HG02981 (cell line): ENCODE measurements around the gene ZNF519.
"Not testable (repeated sequence)": the region's sequence is repeated elsewhere in the genome, so short reads cannot be mapped to it uniquely, and the experiment has no call there.

Experiments used
- ATAC-seq: cut with Tn5 transposase; IDR thresholded peaks from one replicate; pipeline ENCODE4 v1.9.1; 2021; ENCODE audit warnings: mild to moderate bottlenecking, moderate library complexity; ENCODE audit not compliant: unreplicated experiment

Gene ZNF519

DNA sequence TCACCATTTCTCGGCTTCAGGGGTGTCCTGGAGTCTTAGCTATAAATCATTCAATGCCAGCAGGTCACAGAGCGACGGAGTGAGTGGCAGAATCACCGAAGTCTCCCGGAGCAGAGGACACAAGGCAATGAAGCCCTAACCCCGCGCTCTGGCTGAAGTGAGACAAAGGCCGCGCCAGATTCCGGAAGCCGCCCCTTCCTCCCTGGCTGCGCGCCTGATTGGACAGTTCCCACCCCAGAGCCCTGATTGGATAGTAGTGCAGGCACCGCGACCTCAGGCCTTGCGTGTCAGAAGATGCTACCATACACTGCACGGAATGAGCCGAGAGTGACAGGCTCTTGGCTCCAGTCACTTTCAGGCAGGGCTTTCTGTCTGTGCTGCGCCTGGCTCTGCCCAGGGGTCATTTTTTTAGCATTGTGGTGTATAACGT lies at the start of gene ZNF519:
ZNF519 (minus strand) TSS at position 165 of the 430 bp plus-strand sequence; CDS start at position 7, 158 bp downstream.
- peak; percentile 100 for ATAC-seq

DNA sequence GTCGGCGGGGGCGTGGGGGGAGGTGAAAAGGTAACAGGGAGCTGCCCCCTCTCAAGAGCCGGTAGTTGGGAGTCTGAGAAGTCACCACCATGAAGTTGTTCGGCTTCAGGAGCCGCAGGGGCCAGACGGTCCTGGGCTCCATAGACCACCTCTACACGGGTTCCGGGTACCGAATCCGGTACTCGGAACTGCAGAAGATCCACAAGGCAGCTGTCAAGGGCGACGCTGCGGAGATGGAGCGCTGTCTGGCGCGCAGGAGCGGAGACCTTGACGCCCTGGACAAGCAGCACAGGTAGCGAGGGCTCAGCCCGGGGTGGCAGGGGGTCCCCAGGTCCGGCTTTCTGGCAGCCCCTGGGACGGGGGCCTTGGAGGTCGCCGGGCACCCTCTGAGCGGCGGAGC lies 47.1 kb upstream of the ZNF519 start:
- no peak for ATAC-seq

DNA sequence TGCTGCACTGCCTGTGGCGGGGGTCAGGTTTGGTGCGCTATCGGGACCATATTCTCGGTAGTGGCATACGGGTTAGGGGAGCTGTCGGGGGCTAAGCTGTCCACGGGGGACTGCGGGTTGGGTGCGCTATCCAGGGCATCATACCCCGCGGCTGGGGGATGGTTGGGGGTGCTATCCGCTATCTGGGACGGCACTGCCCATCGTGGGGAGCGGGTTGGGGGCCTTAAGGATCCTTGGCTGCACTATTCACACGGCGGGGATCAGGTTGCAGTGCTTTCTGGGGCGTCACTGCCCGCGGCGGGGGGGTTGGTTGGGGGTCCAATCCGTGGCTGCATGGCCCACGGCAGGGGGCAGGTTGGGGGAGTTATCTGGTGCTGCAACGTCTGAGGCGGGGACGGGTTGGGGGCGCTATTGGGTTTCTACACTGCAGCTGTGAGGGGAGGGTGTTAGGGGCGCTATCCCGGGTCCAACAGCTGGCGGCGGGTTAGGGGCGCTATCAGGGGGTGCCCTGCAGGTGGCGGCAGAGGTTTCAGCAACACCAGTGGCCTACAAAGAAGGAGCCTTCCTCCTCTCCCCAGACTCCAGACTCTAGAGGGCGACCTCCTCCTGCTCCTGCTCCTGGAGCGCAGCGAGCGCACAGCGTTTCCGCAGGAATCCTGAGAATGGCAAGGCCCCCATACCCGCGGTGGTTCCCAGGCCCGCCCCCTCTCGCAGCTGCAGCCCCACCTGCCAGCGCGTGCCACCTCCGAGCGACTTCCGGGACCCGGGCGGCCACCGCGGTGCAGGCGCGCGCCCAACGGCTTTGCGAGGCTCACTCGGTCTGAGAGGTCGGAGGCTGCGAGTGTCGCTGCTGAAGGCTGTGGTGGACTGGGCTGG lies 46.3 kb upstream of the ZNF519 start:
- ATAC-seq = peak; percentile 93

DNA sequence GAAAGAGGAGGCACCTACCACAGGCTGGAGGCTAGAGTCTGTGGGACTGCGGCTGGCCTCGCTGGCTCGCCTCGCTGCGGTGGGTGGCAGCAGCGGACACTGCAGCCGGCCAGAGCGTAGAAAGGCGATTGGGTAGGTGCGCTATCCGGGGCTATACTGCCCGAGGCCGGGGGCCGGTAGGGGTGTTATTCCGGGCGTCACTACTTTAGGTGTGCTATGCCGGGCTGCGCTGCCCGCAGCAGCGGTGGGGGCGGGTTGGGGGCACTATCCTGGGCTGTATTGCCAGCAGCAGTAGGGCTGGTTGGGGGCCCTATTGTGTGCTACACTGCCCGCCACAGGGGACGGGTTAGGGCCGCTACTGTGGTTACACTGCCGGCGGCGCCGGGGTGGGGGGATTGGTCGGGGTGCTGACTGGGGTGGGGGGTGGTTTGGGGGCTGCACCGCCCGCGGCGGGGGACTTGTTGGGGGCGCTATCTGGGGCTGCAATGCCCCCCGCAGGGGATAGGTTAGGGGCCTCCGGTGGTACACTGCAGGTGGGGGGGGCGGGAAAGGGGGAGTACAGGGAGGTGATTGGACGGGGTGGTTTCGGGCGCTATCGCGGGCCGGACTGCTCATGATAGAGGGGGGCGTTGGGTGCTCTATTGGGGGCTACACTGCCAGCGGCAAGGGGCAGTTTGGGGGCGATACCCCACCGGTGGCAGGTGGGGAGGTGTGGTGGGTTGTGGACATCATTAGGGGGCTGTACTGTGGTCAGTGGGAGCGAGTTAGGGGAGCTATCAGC lies 45.5 kb upstream of the ZNF519 start:
- not testable (repeated sequence) for ATAC-seq

DNA sequence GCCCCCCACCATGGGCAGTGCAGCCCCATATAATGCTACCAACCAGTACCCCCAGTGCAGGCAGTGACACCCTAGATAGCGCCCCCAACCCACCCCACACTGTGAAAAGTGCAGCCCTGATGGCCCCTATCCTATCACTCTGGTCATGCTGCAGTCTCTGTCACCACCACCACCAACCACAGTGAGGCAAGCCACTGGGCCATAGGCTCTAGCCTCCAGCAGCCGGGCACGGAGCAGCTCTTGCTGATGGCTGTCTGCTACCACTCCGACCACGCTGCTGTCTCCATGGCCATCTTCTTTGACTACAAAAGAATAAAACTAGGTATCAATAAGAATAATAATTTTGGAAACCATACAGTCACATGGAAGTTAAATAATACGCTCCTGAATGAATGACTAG lies 43.2 kb upstream of the ZNF519 start:
- not testable (repeated sequence) for ATAC-seq

DNA sequence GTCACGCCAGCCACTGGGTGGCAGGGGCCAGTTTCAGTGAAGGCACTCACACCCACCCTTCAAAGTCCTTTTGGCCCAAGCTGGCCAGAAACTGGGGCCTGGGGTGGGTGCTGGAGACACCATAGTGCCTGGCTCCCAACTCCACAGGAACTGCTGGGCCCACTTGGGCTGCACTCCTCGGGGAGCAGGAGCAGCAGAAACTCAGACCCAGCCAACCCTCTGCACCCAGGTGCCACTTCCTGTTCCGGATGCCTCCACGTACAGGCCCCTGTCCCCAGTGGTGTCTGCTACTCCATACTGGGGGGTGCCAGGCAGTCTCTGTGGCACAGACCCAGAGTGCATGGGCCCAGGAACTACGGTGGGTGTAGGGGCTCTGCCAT lies 42.5 kb upstream of the ZNF519 start:
- no peak for ATAC-seq

DNA sequence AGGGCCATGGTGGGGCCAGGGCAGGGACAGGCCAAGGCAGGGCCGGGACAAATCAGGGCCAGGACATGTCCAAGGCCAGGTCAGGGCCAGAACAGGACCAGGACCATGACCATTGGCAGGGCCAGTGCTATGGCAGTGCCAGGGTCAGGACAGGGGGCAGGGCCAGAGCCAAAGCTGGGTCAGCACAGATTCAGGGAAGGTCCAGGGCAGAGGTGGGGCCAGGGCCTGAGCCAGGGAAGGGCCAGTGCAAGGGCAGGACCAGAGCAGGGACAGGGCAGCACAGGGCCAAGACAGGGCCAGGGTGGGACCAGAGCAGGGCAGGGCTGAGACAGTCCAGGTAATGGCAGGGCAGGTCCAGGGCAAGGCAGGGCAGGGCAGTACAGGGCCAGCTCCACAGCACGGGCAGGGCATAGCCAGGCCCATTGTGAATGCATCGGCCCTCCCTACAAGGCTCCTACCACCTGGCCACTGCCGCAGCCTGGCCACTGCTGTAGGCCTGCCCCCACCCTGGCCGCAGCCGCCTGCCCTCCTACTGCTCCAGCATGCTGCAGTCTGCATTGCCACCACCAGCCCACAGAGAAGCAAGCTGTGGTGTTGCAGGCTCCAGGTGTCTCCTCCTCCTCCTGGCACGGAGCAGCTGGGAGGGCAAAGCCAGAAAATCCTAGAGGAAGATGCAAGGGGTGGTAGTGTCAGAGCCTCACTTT lies 41.9 kb upstream of the ZNF519 start:
- ATAC-seq = not testable (repeated sequence)

DNA sequence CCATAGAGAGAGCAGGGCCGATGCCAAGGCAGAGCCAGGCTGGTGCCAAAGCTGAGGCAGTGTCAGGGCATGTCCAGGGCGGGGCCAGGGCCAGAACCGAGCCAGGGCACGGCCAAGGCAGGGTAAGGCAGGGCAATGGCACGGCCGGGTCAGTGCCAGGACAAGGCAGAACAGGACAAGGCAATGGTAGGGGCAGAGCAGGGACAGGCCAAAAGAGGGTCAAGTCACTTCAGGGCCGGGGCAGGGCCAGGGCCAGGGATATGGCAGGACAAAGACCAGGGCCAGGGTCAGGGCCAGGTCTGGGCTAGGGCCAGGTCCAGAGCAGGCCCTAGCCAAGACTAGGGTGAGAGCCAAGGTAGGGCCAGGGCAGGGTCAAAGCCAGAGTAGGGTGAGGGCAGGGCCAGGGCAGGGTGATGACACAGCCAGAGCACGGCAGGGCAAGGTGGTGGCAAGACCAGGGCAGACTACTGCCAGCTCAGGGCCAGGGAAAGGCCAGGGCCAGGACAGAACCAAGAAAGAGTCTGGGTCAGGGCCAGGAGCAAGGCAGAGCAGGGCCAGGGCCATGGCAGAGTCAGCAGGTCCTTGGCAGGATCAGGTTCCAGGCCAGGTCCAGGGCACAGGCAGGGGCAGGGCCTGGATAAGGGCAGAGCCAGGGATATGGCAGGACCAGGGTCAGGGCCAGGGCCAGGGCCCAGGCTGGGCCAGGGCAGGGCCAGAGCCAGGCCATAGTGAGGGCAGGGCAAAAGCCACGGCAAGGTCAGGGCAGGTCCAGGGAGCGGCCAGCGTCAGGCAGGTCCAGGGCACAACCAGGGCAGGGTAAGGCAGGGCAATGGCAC lies 41.1 kb upstream of the ZNF519 start:
- not testable (repeated sequence) for ATAC-seq

DNA sequence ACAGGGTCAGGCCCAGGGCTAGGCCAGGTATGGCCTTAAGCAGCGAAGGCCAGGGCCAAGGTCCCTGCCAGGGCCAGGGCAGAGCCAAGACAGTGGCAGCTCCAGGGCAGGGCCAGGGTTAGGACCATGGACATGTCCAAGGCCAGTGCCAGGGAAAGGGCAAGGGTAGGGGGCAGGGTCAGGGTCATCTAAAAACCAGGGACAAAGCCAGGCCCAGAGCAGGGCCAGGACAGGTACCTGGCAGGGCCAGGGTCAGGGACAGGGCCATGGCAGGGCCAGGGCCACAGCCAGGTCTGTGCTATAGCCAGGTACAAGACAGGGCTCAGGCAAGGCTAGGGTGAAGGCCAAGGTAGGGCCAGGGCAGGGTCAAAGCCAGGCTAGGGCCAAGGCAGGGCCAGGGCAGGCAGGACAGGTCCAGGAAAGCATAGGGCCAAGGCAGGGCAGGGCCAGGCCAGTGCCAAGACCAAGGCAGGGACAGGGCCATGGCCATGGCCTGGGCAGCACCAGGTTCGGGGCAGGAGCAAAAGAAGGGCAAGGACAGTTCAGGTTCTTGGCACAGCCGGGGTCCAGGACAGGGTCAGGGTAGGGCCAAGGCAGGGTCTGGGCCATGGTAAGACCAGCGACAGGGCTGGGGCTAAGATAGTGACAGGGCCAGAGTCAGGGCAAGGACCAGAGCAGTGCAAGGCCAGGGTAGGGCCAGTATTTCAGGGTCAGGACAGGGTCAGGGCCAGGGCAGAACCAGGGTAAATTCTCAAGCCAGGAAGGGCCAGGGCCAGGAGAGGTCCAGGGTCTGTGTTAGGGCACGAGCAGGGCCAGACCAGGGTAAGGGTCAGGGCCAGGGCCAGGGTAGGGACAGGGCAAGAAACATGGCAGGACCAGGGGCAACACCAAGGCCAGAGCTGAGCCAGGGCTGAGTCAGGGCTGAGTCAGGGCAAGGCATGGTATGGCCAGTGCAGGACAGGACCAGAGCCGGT lies 40.2 kb upstream of the ZNF519 start:
- not testable (repeated sequence) for ATAC-seq

DNA sequence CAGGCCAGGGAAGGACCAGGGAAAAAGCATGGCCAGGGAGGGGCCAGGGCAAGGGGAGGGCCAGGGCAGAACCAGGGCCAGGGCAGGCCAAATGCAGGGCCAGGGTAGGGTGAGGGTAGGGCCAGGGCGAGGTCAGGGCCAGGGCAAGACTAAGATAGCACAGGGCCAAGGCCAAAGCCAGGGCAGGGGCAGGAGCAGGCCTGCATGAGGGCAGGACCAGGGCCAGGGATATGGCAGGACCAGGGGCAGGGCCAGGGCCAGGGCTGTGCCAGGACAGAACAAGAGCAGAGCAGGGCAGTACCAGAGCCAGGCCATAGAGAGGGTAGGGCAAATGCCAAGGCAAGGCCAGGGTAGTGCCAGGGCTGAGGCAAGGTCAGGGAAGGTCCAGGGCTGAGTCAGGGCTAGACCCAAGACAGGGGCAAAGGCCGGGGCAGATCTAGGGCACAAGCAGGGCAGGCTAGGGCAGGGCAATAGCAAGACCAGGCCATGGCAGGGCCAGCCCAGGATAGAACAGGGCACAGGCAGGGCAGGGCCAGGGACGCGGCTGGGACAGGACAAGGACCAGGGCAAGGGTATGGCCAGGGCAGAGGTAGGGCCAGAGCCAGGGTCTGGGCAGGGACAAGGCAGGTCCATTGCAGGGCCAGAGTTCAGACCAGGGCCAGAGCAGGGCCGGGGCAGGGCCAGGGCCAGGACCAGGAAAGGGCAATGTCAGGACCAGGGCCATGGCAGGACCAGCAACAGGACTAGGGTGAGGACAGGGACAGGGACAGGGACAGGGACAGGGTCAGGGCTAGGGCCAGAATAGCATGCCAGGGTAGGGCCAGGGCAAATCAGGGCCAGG lies 39.3 kb upstream of the ZNF519 start:
- not testable (repeated sequence) for ATAC-seq

DNA sequence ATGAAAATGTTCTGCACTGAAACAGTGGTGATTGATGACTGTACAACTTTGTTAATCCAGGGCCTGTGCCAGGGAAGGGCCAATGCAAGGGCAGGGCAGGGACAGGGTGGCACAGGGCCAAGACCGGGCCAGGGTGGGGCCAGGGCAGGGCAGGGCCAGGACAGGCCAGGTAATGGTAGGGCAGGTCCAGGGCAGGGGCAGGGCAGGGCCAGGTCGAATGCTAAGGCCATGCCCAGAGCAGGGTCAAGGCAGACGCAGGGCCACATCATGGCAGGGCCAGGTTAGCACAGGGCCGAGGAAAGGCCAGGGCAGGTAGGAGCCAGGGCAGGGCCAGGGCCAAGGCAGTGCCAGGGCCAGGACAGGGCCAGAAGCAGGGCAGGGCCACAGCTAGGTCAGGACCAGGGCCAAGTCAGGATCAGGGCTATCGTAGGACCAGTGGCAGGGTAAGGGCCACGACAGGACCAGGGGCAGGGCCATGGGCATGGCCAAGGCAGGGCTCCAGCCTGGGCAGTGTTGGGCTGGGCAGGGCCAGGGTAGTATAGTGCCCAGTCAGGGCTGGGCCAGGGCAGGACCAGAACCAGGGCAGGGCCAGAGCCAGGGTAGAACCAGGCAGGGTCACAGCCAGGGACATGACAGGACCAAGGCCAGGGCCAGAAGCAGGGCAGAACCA lies 38.3 kb upstream of the ZNF519 start:
- ATAC-seq = not testable (repeated sequence)

DNA sequence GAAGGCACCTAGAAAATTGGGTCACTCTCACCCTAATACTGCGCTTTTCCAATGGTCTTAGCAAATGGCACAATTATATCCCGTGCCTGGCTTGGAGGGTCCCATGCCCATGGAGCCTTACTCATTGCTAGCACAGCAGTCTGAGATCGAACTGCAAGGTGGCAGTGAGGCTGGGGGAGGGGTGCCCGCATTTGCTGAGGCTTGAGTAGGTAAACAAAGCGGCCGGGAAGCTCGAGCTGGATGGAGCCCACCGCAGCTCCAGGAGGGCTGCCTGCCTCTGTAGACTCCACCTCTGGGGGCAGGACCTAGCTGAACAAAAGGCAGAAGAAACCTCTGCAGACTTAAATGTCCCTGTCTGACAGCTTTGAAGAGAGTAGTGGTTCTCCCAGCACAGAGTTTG lies 30.7 kb upstream of the ZNF519 start:
- ATAC-seq = not testable (repeated sequence)

DNA sequence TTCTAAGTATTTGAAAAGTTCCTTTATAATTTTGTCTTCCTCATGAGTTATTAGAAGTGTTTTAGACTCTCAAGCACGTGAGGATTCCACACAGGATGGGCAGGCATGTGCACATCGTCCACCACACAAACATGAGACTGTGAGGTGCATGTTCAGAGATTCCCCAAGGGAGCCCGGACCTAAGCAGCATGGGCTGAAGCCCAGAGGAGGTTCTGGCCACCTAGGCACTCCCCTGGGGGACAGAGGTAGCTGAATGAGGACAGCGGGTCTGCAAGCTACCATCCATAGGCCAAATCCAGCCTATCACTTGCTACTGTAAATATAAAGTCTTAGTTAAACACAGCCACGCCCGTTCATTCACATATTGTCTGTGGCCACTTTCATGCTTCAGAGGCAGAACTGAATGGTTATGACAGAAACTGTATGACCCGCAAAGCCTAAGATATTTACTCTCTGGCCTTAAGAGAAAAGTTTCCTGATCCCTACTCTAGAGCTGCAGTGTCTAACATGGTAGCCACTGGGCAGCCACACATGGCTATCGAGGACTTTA lies 19.4 kb upstream of the ZNF519 start:
- ATAC-seq = not testable (repeated sequence)

DNA sequence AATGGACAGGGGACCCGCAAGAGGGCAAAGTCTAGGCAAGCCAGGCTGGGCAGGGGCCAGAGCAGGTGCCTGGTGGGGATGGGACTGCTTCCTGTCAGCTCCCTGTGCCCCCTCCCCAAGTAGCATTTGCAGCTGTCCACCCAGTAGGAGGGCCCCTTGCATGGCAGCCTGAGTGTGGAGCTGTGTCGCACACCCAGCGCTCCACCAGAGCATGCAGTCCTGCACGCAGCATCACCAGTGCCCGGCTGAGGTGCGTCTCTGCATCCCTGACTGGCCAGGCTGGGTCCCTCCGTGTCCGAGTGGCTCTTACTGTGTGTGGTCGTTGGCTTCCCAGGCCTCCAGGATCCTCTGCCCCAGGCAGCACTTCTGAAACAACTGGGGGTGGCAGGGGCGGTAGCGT lies 18.5 kb upstream of the ZNF519 start:
- not testable (repeated sequence) for ATAC-seq

DNA sequence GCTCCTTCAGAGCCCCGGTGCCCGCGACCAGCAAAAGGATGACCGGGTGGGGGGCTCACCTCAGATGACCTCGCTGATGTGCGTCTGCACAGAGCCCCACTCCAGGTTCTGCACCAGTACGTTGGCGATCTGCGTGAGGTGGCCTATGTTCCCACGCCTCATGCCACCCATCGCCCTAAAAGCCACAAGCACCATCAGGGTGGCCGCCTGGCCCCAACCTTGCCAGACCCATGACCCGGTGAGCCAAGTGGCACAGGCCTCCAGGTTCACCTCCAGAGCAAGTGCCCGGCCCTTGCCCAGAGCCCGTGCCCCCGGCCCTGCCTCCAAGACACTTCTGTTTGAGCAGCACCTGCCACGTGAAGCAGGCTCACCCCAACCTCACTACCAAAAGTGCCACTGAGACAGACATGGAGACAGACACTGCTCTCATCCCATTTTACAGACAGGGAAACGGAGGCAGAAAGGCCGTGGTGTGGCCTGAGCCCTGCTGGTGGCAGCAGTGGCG lies 17.7 kb upstream of the ZNF519 start:
- not testable (repeated sequence) for ATAC-seq

DNA sequence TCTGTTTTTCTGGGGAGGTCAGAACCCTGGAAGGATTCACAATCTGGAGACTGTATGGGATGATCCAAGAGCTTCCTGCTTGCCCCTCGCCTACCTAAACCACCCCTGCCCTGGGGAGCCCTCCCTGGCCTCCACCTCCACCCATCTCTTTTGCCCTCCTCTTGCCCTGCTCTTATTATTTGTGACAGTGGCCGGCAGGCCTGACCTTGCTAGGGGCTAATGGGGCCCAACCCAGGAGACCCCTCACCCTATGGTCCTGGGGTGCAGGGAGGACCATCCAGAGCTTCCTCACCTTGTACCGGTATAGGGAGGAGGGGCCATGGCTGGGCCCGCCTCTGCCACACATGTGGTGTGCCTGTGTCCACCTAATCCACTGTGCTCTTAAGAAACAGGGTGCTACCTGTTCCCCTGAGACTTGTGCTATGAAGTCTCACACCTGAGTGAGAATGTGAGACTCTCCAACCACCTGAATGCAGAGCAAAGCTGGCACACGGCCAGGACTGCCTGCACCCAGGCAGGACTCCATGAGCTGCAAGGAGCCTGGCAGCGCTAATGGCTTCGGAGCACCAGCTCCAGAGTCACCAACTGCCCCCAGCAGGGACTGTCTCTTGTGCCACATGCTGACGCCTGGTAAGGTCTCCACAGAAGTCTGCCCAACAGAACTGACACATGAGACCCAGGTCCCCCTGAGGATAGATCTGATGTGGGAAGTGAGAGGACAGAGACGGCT lies 17.1 kb upstream of the ZNF519 start:
- ATAC-seq = not testable (repeated sequence)
